ENCODE results near the gene TSPAN18. TPM values are rescaled to one million over a fixed set of nuclear protein-coding genes. Genes with fewer than 3 reads are reported as not detected.
A peak's percentile ranks its signal among the peaks of the same experiment; 100 is the strongest.

TSPAN18 gene
- polyA plus RNA-seq, 1 of the 3 experiments (the other 2 are of a cell fraction): 0.72 TPM

DNA sequence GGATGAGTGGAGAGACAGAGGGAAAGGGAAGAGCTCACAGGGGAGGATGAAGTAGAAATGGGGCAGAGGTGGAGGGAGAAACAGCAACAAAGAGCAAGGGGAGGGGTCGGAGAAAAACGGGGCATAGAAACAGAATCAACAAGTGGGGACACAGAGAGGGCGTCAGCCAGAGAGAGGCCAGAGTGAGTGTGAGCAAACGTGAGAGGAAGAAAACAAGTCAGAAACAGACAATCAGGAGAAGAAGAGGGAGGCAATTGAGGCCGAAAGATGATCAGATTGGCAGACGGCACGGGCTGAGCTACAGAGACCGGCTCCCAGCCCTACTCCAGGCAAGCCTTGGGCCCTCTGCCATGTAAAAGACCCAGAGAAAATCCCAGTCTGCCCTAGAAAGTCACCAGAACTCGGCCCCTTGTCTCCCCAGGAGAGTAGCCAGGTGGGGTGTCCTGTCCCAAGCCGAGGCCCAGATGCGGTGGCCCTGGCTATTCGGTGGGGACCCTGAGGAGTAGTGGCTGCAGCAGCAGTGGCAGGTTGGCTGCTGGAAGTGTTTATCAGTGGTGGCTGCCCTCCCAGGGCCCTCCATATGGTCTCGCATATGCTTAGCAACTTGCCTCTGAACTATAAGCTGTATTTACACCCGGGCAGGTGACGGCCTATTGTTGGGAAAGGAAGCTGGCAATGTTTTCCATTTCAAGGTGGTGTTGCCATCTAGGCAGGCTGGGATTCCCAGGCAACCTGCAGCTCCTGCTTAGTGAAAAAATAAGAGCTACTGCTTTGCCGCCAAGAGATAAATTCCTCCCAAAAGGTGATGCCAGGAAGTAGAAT is 14.8 kb upstream of the TSPAN18 start:
- no peaks in the 10 kb centered on the region for H3K79me2 ChIP-seq (ENCODE audit: insufficient read depth)
- no peak for TF ChIP-seq SMC3 (IDR thresholded peaks at IDR 0.05; ENCODE audit: low read depth, low read length)
- TF ChIP-seq RXRA (IDR thresholded peaks at IDR 0.05; ENCODE audit: borderline replicate concordance, low read depth): no peak
- TF ChIP-seq, protein P1, sequence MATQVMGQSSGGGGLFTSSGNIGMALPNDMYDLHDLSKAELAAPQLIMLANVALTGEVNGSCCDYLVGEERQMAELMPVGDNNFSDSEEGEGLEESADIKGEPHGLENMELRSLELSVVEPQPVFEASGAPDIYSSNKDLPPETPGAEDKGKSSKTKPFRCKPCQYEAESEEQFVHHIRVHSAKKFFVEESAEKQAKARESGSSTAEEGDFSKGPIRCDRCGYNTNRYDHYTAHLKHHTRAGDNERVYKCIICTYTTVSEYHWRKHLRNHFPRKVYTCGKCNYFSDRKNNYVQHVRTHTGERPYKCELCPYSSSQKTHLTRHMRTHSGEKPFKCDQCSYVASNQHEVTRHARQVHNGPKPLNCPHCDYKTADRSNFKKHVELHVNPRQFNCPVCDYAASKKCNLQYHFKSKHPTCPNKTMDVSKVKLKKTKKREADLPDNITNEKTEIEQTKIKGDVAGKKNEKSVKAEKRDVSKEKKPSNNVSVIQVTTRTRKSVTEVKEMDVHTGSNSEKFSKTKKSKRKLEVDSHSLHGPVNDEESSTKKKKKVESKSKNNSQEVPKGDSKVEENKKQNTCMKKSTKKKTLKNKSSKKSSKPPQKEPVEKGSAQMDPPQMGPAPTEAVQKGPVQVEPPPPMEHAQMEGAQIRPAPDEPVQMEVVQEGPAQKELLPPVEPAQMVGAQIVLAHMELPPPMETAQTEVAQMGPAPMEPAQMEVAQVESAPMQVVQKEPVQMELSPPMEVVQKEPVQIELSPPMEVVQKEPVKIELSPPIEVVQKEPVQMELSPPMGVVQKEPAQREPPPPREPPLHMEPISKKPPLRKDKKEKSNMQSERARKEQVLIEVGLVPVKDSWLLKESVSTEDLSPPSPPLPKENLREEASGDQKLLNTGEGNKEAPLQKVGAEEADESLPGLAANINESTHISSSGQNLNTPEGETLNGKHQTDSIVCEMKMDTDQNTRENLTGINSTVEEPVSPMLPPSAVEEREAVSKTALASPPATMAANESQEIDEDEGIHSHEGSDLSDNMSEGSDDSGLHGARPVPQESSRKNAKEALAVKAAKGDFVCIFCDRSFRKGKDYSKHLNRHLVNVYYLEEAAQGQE (IDR thresholded peaks at IDR 0.05; ENCODE audit: low read depth, low read length): no peak
- TF ChIP-seq MXI1 (IDR thresholded peaks at IDR 0.05; ENCODE audit: low read depth, low read length): no peak
- TF ChIP-seq JUND (IDR thresholded peaks at IDR 0.05): no peak
- no peak for TF ChIP-seq GATA2 (CRISPR knock-in tag; IDR thresholded peaks at IDR 0.05)
- no peak for TF ChIP-seq TCF12 (IDR thresholded peaks at IDR 0.05)
- no peak for TF ChIP-seq NRF1 (IDR thresholded peaks at IDR 0.05; ENCODE audit: low read depth, low read length)
- TF ChIP-seq MEF2A (IDR thresholded peaks at IDR 0.05; ENCODE audit: borderline replicate concordance, low read depth): no peak
- ChIA-PET POLR2A (interaction anchor here (0.9 to 2.5 kb wide), 5 partner anchors 10 to 28 kb away, joined by 3 to 13 read pairs (median 6); no protein-coding TSS in a partner anchor), CTCF (interaction anchor here (0.8 to 2.6 kb wide), 13 partner anchors 9 to 224 kb away, joined by 3 to 13 read pairs (median 5); partner anchors contain the start of gene TSPAN18)
- H3F3A ChIP-seq (replicated peaks; ENCODE audit: insufficient read depth): no peaks in the 10 kb centered on the region
- WGBS (ENCODE audit: low lambda C conversion rate): 58% methylated on average over 13 of the region's 16 CpGs
- H3K9me2 ChIP-seq: no peaks in the 10 kb centered on the region
- H3K9ac ChIP-seq: no peak overlapping the region
- no peak overlapping the region for H2AFZ ChIP-seq (ENCODE audit: low read depth)
- peaks cover 0 to 23% of the 10 kb centered on the region in 2 experiments; a peak in 3 of 4 replicates for H3K4me1 ChIP-seq (ENCODE audit: control insufficient read depth in 1 of 2, insufficient read depth in 2 of 2, low read depth in 1 of 2, low read length in 1 of 2)
- H4K20me1 ChIP-seq (ENCODE audit: insufficient read depth): no peaks in the 10 kb centered on the region
- H3K27ac ChIP-seq (ENCODE audit: low read depth in 2 of 2, low read length in 1 of 2): peak overlapping the region in 1 of 2 experiments; percentile 92; a peak in 2 of 4 replicates
- peaks cover 16% of the 10 kb centered on the region for H3K27me3 ChIP-seq (ENCODE audit: insufficient read depth)
- no peak overlapping the region for H3K4me3 ChIP-seq (ENCODE audit: low read depth in 2 of 2, low read length in 1 of 2)
- H3K36me3 ChIP-seq (replicated peaks in 1 of 2; ENCODE audit: control insufficient read depth in 1 of 2, insufficient read depth in 2 of 2, low read length in 1 of 2): no peaks in the 10 kb centered on the region
- DNase-seq: peak; percentile 38
- H3K9me3 ChIP-seq: no peaks in the 10 kb centered on the region
- no peak overlapping the region for H3K4me2 ChIP-seq

DNA sequence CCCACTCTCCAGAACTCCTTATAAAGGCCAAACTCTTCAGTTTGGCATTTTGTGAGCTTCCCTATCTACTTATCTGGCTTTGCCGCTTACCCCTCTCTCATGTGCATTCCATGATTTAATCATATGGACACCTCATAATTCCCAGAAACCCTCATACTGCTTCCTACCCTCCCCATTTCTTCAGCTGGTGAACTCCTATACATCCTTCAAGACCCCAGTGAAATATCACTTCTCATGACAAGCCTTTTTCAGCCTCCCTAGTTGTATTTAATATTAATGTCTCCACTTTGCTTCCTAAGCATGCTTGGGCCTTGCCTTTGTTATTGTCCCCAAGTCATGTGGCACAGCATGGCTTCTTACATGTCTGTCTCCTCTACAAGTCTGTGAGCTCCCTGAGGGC is 13.7 kb upstream of the TSPAN18 start:
- Histone ChIP-seq H4K20me1 (ENCODE audit: insufficient read depth) (no peaks in the 10 kb centered on the region), H3K4me3 (ENCODE audit: low read depth in 2 of 2, low read length in 1 of 2) (no peak overlapping the region), H2AFZ (ENCODE audit: low read depth) (no peak overlapping the region), H3K9me2 (no peaks in the 10 kb centered on the region), H3F3A (replicated peaks; ENCODE audit: insufficient read depth) (no peaks in the 10 kb centered on the region), H3K36me3 (replicated peaks in 1 of 2; ENCODE audit: control insufficient read depth in 1 of 2, insufficient read depth in 2 of 2, low read length in 1 of 2) (no peaks in the 10 kb centered on the region), H3K9ac (no peak overlapping the region), H3K9me3 (no peaks in the 10 kb centered on the region), H3K4me1 (ENCODE audit: control insufficient read depth in 1 of 2, insufficient read depth in 2 of 2, low read depth in 1 of 2, low read length in 1 of 2) (peaks cover 0 to 23% of the 10 kb centered on the region in 2 experiments; a peak in 3 of 4 replicates), H3K27me3 (ENCODE audit: insufficient read depth) (peaks cover 25% of the 10 kb centered on the region), H3K79me2 (ENCODE audit: insufficient read depth) (no peaks in the 10 kb centered on the region), H3K4me2 (no peak overlapping the region), H3K27ac (ENCODE audit: low read depth in 2 of 2, low read length in 1 of 2) (peak overlapping the region in 1 of 2 experiments; percentile 92; a peak in 2 of 4 replicates)
- 83% methylated on average over 1 of the region's 1 CpG for WGBS (ENCODE audit: low lambda C conversion rate)
- CTCF ChIA-PET: interaction anchor here (1.3 to 2.6 kb wide), 7 partner anchors 9 to 223 kb away, joined by 3 to 13 read pairs (median 5); partner anchors contain the start of gene TSPAN18
- TF ChIP-seq TEAD4 (IDR thresholded peaks at IDR 0.05; ENCODE audit: borderline replicate concordance, insufficient read depth): no peak
- TF ChIP-seq, protein P1 (IDR thresholded peaks at IDR 0.05; ENCODE audit: low read depth, low read length): no peak
- TF ChIP-seq NFIC (IDR thresholded peaks at IDR 0.05; ENCODE audit: borderline replicate concordance): no peak
- POLR2A ChIA-PET: interaction anchor here (0.9 to 2.5 kb wide), 3 partner anchors 9 to 19 kb away, joined by 3 to 13 read pairs (median 7); no protein-coding TSS in a partner anchor
- no peak for DNase-seq
